ENCODE results near the gene REXO1. TPM values are rescaled to one million over a fixed set of nuclear protein-coding genes. Genes with fewer than 3 reads are reported as not detected.
A peak's percentile ranks its signal among the peaks of the same experiment; 100 is the strongest.

The REXO1 gene
- total RNA-seq, 1 donor from 2014 or later, result 5.7 TPM

DNA sequence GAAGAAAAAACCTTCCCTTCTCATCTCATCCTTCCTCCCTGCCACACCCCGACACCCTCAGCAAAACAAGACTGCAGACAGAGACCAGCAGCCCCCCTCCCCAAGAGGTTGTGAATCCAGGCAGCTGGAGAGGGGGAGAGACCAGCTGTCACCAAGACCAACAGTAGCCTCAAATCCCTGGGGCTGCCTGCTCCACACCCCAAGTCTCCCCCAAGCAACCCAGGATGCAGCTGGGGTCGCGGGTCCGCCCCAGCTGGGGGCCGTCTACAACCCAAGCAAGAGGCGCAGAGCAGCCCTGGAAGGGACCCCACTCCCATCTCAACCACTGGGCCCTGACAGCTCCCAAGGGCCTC is 8.0 kb upstream of the REXO1 start:
- Histone ChIP-seq H3K9ac (ENCODE audit: low read depth in 1 of 3, low read length in 3 of 3) (peak overlapping the region; percentile 45 to 74 (median 72)), H3K4me3 (ENCODE audit: low read length in 3 of 3) (peak overlapping the region; percentile 52 to 67 (median 60)), H3K27ac (ENCODE audit: low read depth, low read length) (peak overlapping the region; percentile 76), H3K4me1 (ENCODE audit: control insufficient read depth in 3 of 3, insufficient read depth in 3 of 3, low read length in 3 of 3) (peaks cover 21 to 56% (median 44%) of the 10 kb centered on the region in 3 donors), H3K9me3 (ENCODE audit: control insufficient read depth in 3 of 3, low read length in 3 of 3) (no peaks in the 10 kb centered on the region), H3K36me3 (ENCODE audit: control insufficient read depth in 3 of 3, insufficient read depth in 3 of 3, low read length in 3 of 3) (no peaks in the 10 kb centered on the region), H3K27me3 (ENCODE audit: control insufficient read depth in 3 of 3, insufficient read depth in 3 of 3, low read length in 3 of 3) (peaks cover 0 to 19% (median 16%) of the 10 kb centered on the region in 3 donors)

GRCh38 chr19:1855828-1856255 is 7.6 kb upstream of the REXO1 start:
- Histone ChIP-seq H3K4me3 (ENCODE audit: low read length in 3 of 3) (peak overlapping the region; percentile 52 to 67 (median 60)), H3K9me3 (ENCODE audit: control insufficient read depth in 3 of 3, low read length in 3 of 3) (no peaks in the 10 kb centered on the region), H3K9ac (ENCODE audit: low read depth in 1 of 3, low read length in 3 of 3) (peak overlapping the region; percentile 45 to 74 (median 72)), H3K27me3 (ENCODE audit: control insufficient read depth in 3 of 3, insufficient read depth in 3 of 3, low read length in 3 of 3) (peaks cover 0 to 19% (median 16%) of the 10 kb centered on the region in 3 donors), H3K4me1 (ENCODE audit: control insufficient read depth in 3 of 3, insufficient read depth in 3 of 3, low read length in 3 of 3) (peaks cover 17 to 51% (median 41%) of the 10 kb centered on the region in 3 donors), H3K36me3 (ENCODE audit: control insufficient read depth in 3 of 3, insufficient read depth in 3 of 3, low read length in 3 of 3) (no peaks in the 10 kb centered on the region), H3K27ac (ENCODE audit: low read depth, low read length) (peak overlapping the region; percentile 76)

- Histone ChIP-seq H3K9ac (ENCODE audit: low read depth in 1 of 3, low read length in 3 of 3) (peak overlapping the region; percentile 45 to 74 (median 72)), H3K27ac (ENCODE audit: low read depth, low read length) (peak overlapping the region; percentile 76), H3K27me3 (ENCODE audit: control insufficient read depth in 3 of 3, insufficient read depth in 3 of 3, low read length in 3 of 3) (peaks cover 0 to 16% (median 15%) of the 10 kb centered on the region in 3 donors), H3K36me3 (ENCODE audit: control insufficient read depth in 3 of 3, insufficient read depth in 3 of 3, low read length in 3 of 3) (no peaks in the 10 kb centered on the region), H3K4me1 (ENCODE audit: control insufficient read depth in 3 of 3, insufficient read depth in 3 of 3, low read length in 3 of 3) (peaks cover 17 to 45% (median 38%) of the 10 kb centered on the region in 3 donors), H3K9me3 (ENCODE audit: control insufficient read depth in 3 of 3, low read length in 3 of 3) (no peaks in the 10 kb centered on the region), H3K4me3 (ENCODE audit: low read length in 3 of 3) (peak overlapping the region; percentile 52 to 67 (median 60))
Observed at GRCh38 chr19:1855040-1855827, 7.0 kb upstream of the REXO1 start.

DNA sequence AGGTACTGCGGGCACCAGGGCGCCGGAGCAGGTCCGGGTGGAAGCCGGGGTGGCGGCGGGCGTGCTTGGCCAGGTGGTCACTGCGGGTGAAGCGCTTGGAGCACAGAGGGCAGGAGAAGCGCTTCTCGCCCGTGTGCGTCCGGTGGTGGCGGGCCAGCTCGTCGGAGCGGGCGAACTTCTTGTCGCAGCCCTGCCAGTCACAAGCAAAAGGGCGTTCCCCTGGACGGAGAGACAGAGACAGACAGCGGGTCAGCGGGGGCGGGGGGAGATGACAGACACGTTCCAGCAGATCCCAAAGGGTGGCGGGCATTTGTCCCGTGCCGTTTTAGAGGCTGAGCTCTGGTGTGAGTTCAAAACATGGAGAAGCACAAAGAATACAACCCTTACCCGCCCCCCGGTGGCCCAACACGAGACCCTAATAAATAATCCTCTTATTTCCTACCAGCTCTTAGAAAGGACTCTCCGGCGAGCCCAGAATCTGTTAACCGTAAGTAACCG is 6.3 kb upstream of the REXO1 start:
- no peak overlapping the region for H3K4me3 ChIP-seq (ENCODE audit: low read length in 3 of 3)
- H3K27me3 ChIP-seq (ENCODE audit: control insufficient read depth in 3 of 3, insufficient read depth in 3 of 3, low read length in 3 of 3), result peaks cover 0 to 16% (median 15%) of the 10 kb centered on the region in 3 donors
- peak overlapping the region; percentile 44 for H3K27ac ChIP-seq (ENCODE audit: low read depth, low read length)
- peak overlapping the region in 1 of 3 donors; percentile 72 for H3K9ac ChIP-seq (ENCODE audit: low read depth in 1 of 3, low read length in 3 of 3)
- peaks cover 17 to 43% (median 33%) of the 10 kb centered on the region in 3 donors for H3K4me1 ChIP-seq (ENCODE audit: control insufficient read depth in 3 of 3, insufficient read depth in 3 of 3, low read length in 3 of 3)
- H3K9me3 ChIP-seq (ENCODE audit: control insufficient read depth in 3 of 3, low read length in 3 of 3), result no peaks in the 10 kb centered on the region
- H3K36me3 ChIP-seq (ENCODE audit: control insufficient read depth in 3 of 3, insufficient read depth in 3 of 3, low read length in 3 of 3), result no peaks in the 10 kb centered on the region

- Histone ChIP-seq H3K9me3 (ENCODE audit: control insufficient read depth in 3 of 3, low read length in 3 of 3) (no peaks in the 10 kb centered on the region), H3K4me1 (ENCODE audit: control insufficient read depth in 3 of 3, insufficient read depth in 3 of 3, low read length in 3 of 3) (peaks cover 17 to 41% (median 33%) of the 10 kb centered on the region in 3 donors), H3K9ac (ENCODE audit: low read depth in 1 of 3, low read length in 3 of 3) (no peak overlapping the region), H3K27ac (ENCODE audit: low read depth, low read length) (no peak overlapping the region), H3K36me3 (ENCODE audit: control insufficient read depth in 3 of 3, insufficient read depth in 3 of 3, low read length in 3 of 3) (no peaks in the 10 kb centered on the region), H3K27me3 (ENCODE audit: control insufficient read depth in 3 of 3, insufficient read depth in 3 of 3, low read length in 3 of 3) (peaks cover 0 to 16% (median 12%) of the 10 kb centered on the region in 3 donors), H3K4me3 (ENCODE audit: low read length in 3 of 3) (no peak overlapping the region)
Observed at GRCh38 chr19:1854039-1854541, 5.8 kb upstream of the REXO1 start.

GRCh38 chr19:1853295-1854038 is 5.2 kb upstream of the REXO1 start:
- H3K4me3 ChIP-seq (ENCODE audit: low read length in 3 of 3), result no peak overlapping the region
- peaks cover 20 to 38% (median 33%) of the 10 kb centered on the region in 3 donors for H3K4me1 ChIP-seq (ENCODE audit: control insufficient read depth in 3 of 3, insufficient read depth in 3 of 3, low read length in 3 of 3)
- H3K27me3 ChIP-seq (ENCODE audit: control insufficient read depth in 3 of 3, insufficient read depth in 3 of 3, low read length in 3 of 3), result peaks cover 0 to 15% (median 10%) of the 10 kb centered on the region in 3 donors
- H3K9me3 ChIP-seq (ENCODE audit: control insufficient read depth in 3 of 3, low read length in 3 of 3), result no peaks in the 10 kb centered on the region
- H3K27ac ChIP-seq (ENCODE audit: low read depth, low read length), result no peak overlapping the region
- no peaks in the 10 kb centered on the region for H3K36me3 ChIP-seq (ENCODE audit: control insufficient read depth in 3 of 3, insufficient read depth in 3 of 3, low read length in 3 of 3)
- peak overlapping the region in 1 of 3 donors; percentile 3 for H3K9ac ChIP-seq (ENCODE audit: low read depth in 1 of 3, low read length in 3 of 3)

DNA sequence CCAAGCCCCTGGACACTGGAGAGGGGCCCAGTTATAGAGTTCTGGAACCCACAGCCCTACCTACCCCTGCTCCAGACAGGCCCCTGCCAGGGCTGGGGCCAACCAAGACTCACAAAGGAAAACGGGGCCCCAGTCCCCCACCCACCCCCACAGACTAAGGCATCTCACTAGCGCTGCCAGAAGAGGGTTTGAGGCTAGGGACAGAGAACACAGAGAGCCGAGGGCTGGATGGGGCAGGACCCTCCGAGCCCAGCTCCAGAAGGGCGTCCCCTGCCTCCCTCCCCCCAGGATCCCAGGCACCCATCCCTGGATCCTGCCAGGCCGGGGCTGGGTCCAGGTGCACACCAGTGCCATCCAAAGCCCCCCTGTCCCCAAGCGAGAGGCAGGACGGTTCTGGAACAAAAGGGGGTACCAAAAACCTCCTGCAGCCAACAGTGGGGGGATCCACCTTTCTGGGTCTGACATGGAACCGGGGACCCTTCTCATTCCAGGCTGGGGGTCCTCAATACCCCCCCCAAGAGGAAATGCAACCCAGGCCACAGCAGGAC is 4.4 kb upstream of the REXO1 start:
- H3K9me3 ChIP-seq (ENCODE audit: control insufficient read depth in 3 of 3, low read length in 3 of 3), result no peaks in the 10 kb centered on the region
- H3K4me3 ChIP-seq (ENCODE audit: low read length in 3 of 3), result no peak overlapping the region
- no peaks in the 10 kb centered on the region for H3K36me3 ChIP-seq (ENCODE audit: control insufficient read depth in 3 of 3, insufficient read depth in 3 of 3, low read length in 3 of 3)
- H3K27me3 ChIP-seq (ENCODE audit: control insufficient read depth in 3 of 3, insufficient read depth in 3 of 3, low read length in 3 of 3), result peaks cover 0 to 13% (median 6%) of the 10 kb centered on the region in 3 donors
- H3K9ac ChIP-seq (ENCODE audit: low read depth in 1 of 3, low read length in 3 of 3), result peak overlapping the region in 1 of 3 donors; percentile 3
- H3K27ac ChIP-seq (ENCODE audit: low read depth, low read length), result no peak overlapping the region
- H3K4me1 ChIP-seq (ENCODE audit: control insufficient read depth in 3 of 3, insufficient read depth in 3 of 3, low read length in 3 of 3), result peaks cover 21 to 31% (median 27%) of the 10 kb centered on the region in 3 donors

DNA sequence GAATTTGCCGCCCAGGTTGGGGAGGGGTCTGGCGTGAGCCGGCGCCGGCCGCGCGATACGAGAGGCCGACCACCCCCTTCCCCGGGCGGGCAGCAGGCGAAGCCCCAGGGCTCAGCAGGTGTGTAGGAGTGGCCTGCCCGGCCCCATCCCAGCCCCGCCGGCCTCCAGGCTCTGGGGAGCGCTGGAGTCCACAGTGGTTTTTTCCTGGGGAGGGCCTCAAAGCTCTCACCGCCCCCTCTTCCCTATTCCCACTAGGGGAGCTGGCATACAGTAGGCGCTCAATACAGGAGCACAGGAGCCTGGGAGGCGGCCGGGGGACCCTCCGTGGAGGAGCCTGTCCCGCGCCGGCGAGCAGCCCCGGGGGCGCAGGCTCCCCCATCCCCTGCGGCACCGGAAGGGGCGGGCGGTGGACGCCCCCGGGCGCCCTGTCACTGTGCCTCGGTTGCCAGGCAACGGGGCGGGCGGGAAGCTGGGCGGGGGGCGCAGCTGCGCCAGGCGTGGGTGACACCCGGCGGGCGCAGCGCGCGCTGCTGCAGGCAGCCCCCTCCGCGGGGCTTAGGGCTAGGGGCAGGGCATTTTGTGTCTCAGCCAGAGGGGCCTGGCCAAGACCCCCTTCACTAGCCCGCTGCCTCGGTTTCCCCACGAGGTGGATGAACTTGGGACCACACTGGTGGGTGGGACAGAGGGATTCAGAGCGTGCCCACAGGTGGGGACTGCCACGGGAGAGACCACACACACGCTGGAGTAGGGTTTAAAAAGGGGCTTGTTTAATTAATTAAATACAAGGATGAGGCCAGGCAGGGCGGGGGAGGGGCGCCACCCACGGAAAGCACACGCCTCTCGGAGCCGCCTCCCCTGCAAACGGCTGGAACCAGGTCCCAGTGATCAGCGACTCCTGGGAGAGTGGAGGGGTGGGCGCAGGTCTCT is 3.6 kb upstream of the REXO1 start:
- no peak overlapping the region for H3K4me3 ChIP-seq (ENCODE audit: low read length in 3 of 3)
- H3K4me1 ChIP-seq (ENCODE audit: control insufficient read depth in 3 of 3, insufficient read depth in 3 of 3, low read length in 3 of 3), result peaks cover 28 to 33% (median 30%) of the 10 kb centered on the region in 3 donors
- peaks cover 0 to 13% (median 6%) of the 10 kb centered on the region in 3 donors for H3K27me3 ChIP-seq (ENCODE audit: control insufficient read depth in 3 of 3, insufficient read depth in 3 of 3, low read length in 3 of 3)

More for the DNA sequence above, 3.6 kb upstream of the REXO1 start:
- Histone ChIP-seq H3K36me3 (ENCODE audit: control insufficient read depth in 3 of 3, insufficient read depth in 3 of 3, low read length in 3 of 3) (no peaks in the 10 kb centered on the region), H3K27ac (ENCODE audit: low read depth, low read length) (no peak overlapping the region), H3K9ac (ENCODE audit: low read depth in 1 of 3, low read length in 3 of 3) (no peak overlapping the region), H3K9me3 (ENCODE audit: control insufficient read depth in 3 of 3, low read length in 3 of 3) (no peaks in the 10 kb centered on the region)
